Mucosa of descending colon (tissue), 3 donors: Measurements from ENCODE around the gene GPD1L. TPM values are rescaled to one million over a fixed set of nuclear protein-coding genes. Genes with fewer than 3 reads are reported as not detected.

Experiments used
- ATAC-seq: fragments of 200-7000 bp; cut with Tn5 transposase; one replicate; pipeline ENCODE4 v1.9.1; 2020; ENCODE audit warnings: mild to moderate bottlenecking, moderate library complexity
- DNase-seq, 3 donors: peaks; one replicate each; pipeline ENCODE4 v3.0.0-alpha.2; 2020
- H3K36me3 ChIP-seq: fragments of 200-600 bp; one replicate; pipeline ENCODE4 v1.8.0; 2021; ENCODE audit warnings: low read depth, mild to moderate bottlenecking
- H3K4me1 ChIP-seq: fragments of 200-600 bp; one replicate; pipeline ENCODE4 v1.8.0; 2021; ENCODE audit warnings: low read depth, mild to moderate bottlenecking
- H3K4me3 ChIP-seq: fragments of 200-600 bp; one replicate; pipeline ENCODE4 v1.8.0; 2021; ENCODE audit warnings: mild to moderate bottlenecking
- H3K9me3 ChIP-seq: fragments of 200-600 bp; one replicate; pipeline ENCODE4 v1.8.0; 2021; ENCODE audit warnings: mild to moderate bottlenecking
- intact Hi-C, 2 donors: fragments of 100-400 bp; cut with DNase I in 1 of 2; cut with micrococcal nuclease in 1 of 2; formaldehyde crosslinking; loops; one replicate each; pipeline versions ENCODE4 v1.11.0 to v1.11.1; 2022; cut with DNase I, micrococcal nuclease
- total RNA-seq, 3 donors: library from RNA; stranded (reverse); fragmentation: NEBNext Ultra II Directional in 2 of 3; extraction: Animal tissue kit (Norgen Biotek cat#: 25700) in 2 of 3; gene quantifications; one replicate each; pipeline versions ENCODE4 v1.2.1 to v1.2.4, GENCODE V29; 2021 to 2023
- TF ChIP-seq, protein P1 (sequence below): fragments of 200-600 bp; IDR thresholded peaks from one replicate; pipeline ENCODE4 v1.8.0; 2022; ENCODE audit warnings: antibody characterized with exemption, mild to moderate bottlenecking
- donor health status: DM: no; HTN: no; CAD: no; lungs with moderate emphysema.
- donor health status: DM: no; HTN: no; CAD: no.
- donor health status: DM: no; HTN: yes; CAD: no.

GPD1L gene
- total RNA-seq, 3 donors from 2014 or later, result 57.6 to 122 (median 72.1) TPM

DNA sequence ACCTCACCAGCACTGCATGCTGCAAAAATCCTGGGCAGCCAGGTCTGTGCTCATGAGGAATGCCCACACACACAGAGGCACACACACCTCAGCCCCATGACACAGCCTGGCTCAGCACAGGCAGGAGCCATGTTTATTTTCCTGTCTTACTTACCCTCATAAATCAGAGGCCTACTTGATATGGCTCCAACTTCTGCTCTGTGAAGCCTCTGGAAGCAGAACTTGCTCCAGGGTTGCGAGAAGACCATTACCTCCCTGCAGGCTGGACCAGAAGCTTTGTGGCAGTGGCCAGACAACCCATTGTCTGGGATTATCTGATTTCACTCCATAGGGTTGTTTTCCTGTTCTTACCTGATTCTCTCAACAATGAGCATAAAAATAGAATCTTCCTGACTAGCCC lies 88.2 kb downstream of the GPD1L start:
- intact Hi-C loops, result no loop called here
- TF ChIP-seq, protein P1, sequence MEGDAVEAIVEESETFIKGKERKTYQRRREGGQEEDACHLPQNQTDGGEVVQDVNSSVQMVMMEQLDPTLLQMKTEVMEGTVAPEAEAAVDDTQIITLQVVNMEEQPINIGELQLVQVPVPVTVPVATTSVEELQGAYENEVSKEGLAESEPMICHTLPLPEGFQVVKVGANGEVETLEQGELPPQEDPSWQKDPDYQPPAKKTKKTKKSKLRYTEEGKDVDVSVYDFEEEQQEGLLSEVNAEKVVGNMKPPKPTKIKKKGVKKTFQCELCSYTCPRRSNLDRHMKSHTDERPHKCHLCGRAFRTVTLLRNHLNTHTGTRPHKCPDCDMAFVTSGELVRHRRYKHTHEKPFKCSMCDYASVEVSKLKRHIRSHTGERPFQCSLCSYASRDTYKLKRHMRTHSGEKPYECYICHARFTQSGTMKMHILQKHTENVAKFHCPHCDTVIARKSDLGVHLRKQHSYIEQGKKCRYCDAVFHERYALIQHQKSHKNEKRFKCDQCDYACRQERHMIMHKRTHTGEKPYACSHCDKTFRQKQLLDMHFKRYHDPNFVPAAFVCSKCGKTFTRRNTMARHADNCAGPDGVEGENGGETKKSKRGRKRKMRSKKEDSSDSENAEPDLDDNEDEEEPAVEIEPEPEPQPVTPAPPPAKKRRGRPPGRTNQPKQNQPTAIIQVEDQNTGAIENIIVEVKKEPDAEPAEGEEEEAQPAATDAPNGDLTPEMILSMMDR, result no peak
- no peaks in the 10 kb centered on the region for H3K4me1 ChIP-seq
- no peaks in the 10 kb centered on the region for H3K9me3 ChIP-seq
- DNase-seq, result no peak
- no peaks in the 10 kb centered on the region for H3K36me3 ChIP-seq
- peak; percentile 41 for ATAC-seq
- no peak overlapping the region for H3K4me3 ChIP-seq

DNA sequence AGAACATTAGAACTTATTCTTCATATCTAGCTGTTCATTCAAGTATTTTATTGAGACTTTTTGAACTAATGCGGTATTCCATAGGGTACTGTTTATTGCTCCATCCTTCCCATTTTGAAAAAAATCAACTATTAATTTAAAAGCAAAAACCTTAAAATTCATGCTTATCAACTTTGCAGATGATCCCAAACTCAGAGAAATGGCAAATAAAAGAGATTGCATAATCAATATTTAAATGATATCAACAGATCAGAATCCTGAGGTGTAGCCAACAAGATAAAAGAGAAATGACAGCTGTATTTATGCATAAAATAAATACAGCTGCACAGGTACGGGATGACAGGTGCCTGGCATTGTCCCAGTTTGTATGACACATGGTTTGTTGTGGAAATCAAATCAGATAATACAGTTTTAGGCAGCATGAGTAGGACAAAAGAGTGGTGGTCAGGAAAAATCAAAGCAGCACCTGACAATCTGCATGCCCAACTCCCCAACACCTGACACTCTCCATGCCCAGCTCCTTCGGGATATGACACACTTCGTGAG lies 89.6 kb downstream of the GPD1L start:
- no peak for DNase-seq
- TF ChIP-seq, protein P1, result no peak
- ATAC-seq, result peak; percentile 18
- Histone ChIP-seq H3K4me3 (no peak overlapping the region), H3K4me1 (no peaks in the 10 kb centered on the region), H3K9me3 (no peaks in the 10 kb centered on the region), H3K36me3 (no peaks in the 10 kb centered on the region)
- intact Hi-C loops, result no loop called here

- no peaks in the 10 kb centered on the region for H3K4me1 ChIP-seq
- no peaks in the 10 kb centered on the region for H3K36me3 ChIP-seq
- TF ChIP-seq, protein P1, result no peak
- no peak overlapping the region for H3K4me3 ChIP-seq
- intact Hi-C loops, result no loop called here
- DNase-seq (no peak), ATAC-seq (no peak)
- H3K9me3 ChIP-seq, result no peaks in the 10 kb centered on the region
These were observed 91.6 kb downstream of the GPD1L start for GRCh38 chr3:32197991-32198390.

DNA sequence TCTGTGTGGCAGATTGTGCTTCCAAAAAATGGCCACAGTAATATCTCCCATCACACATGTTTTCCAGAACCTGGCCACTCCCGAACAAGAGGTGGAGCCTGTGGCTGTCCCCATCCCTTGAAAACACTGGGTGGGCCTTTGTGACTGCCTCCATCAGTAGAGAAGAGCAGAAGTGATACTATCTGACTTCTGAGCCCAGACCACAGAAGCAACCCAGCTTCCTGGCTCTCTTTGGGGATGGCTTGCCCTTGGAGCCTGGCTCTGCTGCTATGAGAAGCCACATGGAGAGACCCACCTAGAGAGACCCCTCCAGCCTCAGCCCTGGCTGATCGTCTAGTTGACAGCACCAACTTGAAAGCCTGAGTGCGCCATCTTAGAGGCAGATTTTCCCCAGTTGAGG lies 92.3 kb downstream of the GPD1L start:
- no peak overlapping the region for H3K4me3 ChIP-seq
- no peaks in the 10 kb centered on the region for H3K4me1 ChIP-seq
- ATAC-seq (no peak), DNase-seq (no peak)
- intact Hi-C loops, result no loop called here
- no peaks in the 10 kb centered on the region for H3K36me3 ChIP-seq
- H3K9me3 ChIP-seq, result no peaks in the 10 kb centered on the region
- TF ChIP-seq, protein P1, result no peak

GRCh38 chr3:32200490-32200889 lies 94.1 kb downstream of the GPD1L start:
- no peak overlapping the region for H3K4me3 ChIP-seq
- intact Hi-C loops, result no loop called here
- ATAC-seq (no peak), DNase-seq (no peak)
- no peaks in the 10 kb centered on the region for H3K4me1 ChIP-seq
- TF ChIP-seq, protein P1, result no peak
- no peaks in the 10 kb centered on the region for H3K9me3 ChIP-seq
- no peaks in the 10 kb centered on the region for H3K36me3 ChIP-seq
